ENCODE results near the gene BRD4. TPM values are rescaled to one million over a fixed set of nuclear protein-coding genes. Genes with fewer than 3 reads are reported as not detected.

BRD4 gene
- polyA plus RNA-seq, 2 of the 4 experiments (the other 2 are of a cell fraction), result 8.3 to 22.5 TPM

GRCh38 chr19:15368798-15369593 lies 36.7 kb upstream of the BRD4 start:
- DNase-seq (ENCODE audit: low read depth in 1 of 2, low spot score in 1 of 2), result no peak
- Histone ChIP-seq H3K9me3 (no peaks in the 10 kb centered on the region), H3K27ac (no peak overlapping the region), H3K4me1 (no peaks in the 10 kb centered on the region), H3K4me3 (no peak overlapping the region), H3K4me2 (no peak overlapping the region)
- POLR2A ChIA-PET, result no interaction called here
- WGBS (ENCODE audit: missing lambda C conversion rate), result 91% methylated on average over 31 of the region's 35 CpGs
- FAIRE-seq, result no peak
- TF ChIP-seq, protein P1, sequence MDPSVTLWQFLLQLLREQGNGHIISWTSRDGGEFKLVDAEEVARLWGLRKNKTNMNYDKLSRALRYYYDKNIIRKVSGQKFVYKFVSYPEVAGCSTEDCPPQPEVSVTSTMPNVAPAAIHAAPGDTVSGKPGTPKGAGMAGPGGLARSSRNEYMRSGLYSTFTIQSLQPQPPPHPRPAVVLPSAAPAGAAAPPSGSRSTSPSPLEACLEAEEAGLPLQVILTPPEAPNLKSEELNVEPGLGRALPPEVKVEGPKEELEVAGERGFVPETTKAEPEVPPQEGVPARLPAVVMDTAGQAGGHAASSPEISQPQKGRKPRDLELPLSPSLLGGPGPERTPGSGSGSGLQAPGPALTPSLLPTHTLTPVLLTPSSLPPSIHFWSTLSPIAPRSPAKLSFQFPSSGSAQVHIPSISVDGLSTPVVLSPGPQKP (IDR thresholded peaks at IDR 0.05; ENCODE audit: low read depth, low read length), result no peak
- TF ChIP-seq HOXA7 (CRISPR knock-in tag; IDR thresholded peaks at IDR 0.05), result no peak
- no peak for TF ChIP-seq HMGXB4 (CRISPR knock-in tag; IDR thresholded peaks at IDR 0.05; ENCODE audit: borderline replicate concordance)
- ATAC-seq, result no peak
- CTCF ChIA-PET, result interaction anchor here (0.6 kb wide), 1 partner anchor 741 kb away, joined by 4 read pairs; no protein-coding TSS in a partner anchor

DNA sequence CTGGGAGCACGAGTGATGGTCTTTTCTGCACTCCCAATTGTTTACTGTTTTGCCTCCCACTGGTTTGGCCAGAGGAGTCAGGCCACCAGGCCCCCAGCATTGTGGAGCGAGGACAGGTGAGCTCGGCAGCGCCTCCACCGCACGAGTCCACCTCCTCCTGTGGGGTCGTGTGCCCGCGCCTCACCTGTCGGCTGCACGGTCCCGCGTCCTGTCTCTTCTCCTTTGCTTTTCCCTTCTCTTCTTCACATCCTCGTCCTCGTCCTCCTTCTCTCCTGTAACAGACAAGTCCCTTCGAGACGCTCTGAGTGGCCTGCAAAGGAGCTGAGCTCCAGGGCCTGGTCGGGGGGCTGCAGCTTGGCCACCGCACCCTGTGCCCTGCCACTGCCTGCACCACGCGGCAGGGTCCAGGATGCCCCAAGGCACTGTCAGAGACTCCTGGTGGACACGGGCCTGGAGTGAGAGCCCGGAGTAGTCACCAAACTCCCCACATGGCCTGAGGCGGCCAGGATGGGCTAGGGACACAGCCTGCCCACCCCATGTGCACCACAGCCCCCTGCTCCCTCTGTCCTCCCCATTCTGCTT lies 35.8 kb upstream of the BRD4 start:
- no peak overlapping the region for H3K4me2 ChIP-seq
- no peak overlapping the region for H3K27ac ChIP-seq
- no peak overlapping the region for H3K4me3 ChIP-seq
- TF ChIP-seq CHD4 (IDR thresholded peaks at IDR 0.05; ENCODE audit: borderline replicate concordance), result no peak
- no peak for TF ChIP-seq RFX5 (IDR thresholded peaks at IDR 0.05)
- FAIRE-seq (no peak), ATAC-seq (no peak; a peak in 1 of 6 replicates), DNase-seq (ENCODE audit: low read depth in 1 of 2, low spot score in 1 of 2) (no peak)
- H3K9me3 ChIP-seq, result no peaks in the 10 kb centered on the region
- H3K4me1 ChIP-seq, result no peaks in the 10 kb centered on the region
- ChIA-PET CTCF (no interaction called here), POLR2A (no interaction called here)
- 97% methylated on average over 23 of the region's 24 CpGs for WGBS (ENCODE audit: missing lambda C conversion rate)

DNA sequence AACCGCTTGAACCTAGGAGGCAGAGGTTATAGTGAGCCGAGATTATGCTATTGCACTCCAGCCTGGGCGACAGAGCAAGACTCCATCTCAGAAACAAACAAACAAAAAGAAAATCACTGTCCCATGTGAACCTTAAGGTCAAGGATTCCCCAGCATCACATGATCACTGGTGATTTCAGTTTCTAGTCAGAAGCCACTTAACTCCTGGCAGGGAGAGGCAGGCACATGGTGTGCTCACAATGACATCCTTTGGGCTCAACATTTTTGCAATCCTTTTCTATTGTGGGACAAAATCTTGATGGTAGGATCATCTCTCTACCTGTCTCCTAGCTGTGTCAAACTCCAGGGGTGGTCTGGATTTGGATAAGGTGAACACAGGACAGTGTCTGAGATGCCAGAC lies 35.1 kb upstream of the BRD4 start:
- Histone ChIP-seq H3K4me3 (no peak overlapping the region), H3K27ac (no peak overlapping the region), H3K4me2 (no peak overlapping the region), H3K9me3 (no peaks in the 10 kb centered on the region), H3K4me1 (no peaks in the 10 kb centered on the region)
- CTCF ChIA-PET, result interaction anchor here (1.3 kb wide), 1 partner anchor 12 kb away, joined by 3 read pairs; the partner anchor contains the start of gene AKAP8
- WGBS (ENCODE audit: missing lambda C conversion rate), result 90% methylated on average over 3 of the region's 3 CpGs
- FAIRE-seq, result no peak
- no peak for ATAC-seq
- TF ChIP-seq E2F6 (IDR thresholded peaks at IDR 0.05; ENCODE audit: borderline replicate concordance, low read depth) (no peak), RNF2 (IDR thresholded peaks at IDR 0.05; ENCODE audit: borderline replicate concordance, low read depth) (no peak), POLR2A (IDR thresholded peaks at IDR 0.05; ENCODE audit: low read length) (no peak), ATOH8 (CRISPR knock-in tag; IDR thresholded peaks at IDR 0.05; ENCODE audit: low read depth) (no peak), SREBF2 (IDR thresholded peaks at IDR 0.05) (no peak)
- DNase-seq (ENCODE audit: low read depth in 1 of 2, low spot score in 1 of 2), result no peak
- POLR2A ChIA-PET, result no interaction called here

DNA sequence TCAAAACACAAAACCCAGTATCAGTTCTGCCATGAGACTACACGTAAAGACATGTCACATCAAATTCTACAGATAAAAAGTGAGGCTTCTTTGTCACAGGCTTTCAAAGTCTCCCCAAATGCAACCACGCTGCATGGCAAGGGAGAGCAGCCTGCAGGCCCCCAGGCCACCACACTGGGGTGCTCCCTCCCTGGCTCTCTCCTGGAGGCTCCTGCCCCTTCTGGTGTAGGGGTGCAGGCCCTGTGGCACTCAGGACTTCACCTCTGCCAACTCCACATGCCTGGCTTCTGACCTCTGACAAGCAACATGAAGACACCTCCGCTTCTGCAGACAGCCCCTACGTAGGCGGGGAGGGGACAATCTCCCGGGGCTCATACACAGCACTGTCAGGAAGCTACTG lies 32.9 kb upstream of the BRD4 start:
- ChIA-PET CTCF (no interaction called here), POLR2A (no interaction called here)

More for the DNA sequence above, 32.9 kb upstream of the BRD4 start:
- ATAC-seq (peak; percentile 43 to 48; a peak in 3 of 6 replicates), FAIRE-seq (no peak), DNase-seq (ENCODE audit: low read depth in 1 of 2, low spot score in 1 of 2) (no peak)
- Histone ChIP-seq H3K27ac (no peak overlapping the region), H3K9me3 (no peaks in the 10 kb centered on the region), H3K4me3 (no peak overlapping the region), H3K4me2 (no peak overlapping the region), H3K4me1 (no peaks in the 10 kb centered on the region; the same call in 2 of the 3 replicates)
- WGBS (ENCODE audit: missing lambda C conversion rate), result 86% methylated on average over 6 of the region's 6 CpGs
- TF ChIP-seq ESRRA (IDR thresholded peaks at IDR 0.05; ENCODE audit: borderline replicate concordance, low read length), result no peak
- no peak for TF ChIP-seq PHF8 (IDR thresholded peaks at IDR 0.05; ENCODE audit: borderline replicate concordance, low read depth)
- TF ChIP-seq RARB (CRISPR knock-in tag; IDR thresholded peaks at IDR 0.05), result no peak
- no peak for TF ChIP-seq NR3C1 (IDR thresholded peaks at IDR 0.05)
- TF ChIP-seq JUN (IDR thresholded peaks at IDR 0.05), result no peak
- TF ChIP-seq RFX5 (IDR thresholded peaks at IDR 0.05), result no peak

Measured in A549 (cell line).